Choroid plexus epithelial cell (primary cell): Measurements from ENCODE around the gene GORASP1.

Experiments
- DNase-seq: peaks from one replicate; pipeline ENCODE4 v3.0.0-alpha.2; 2010; ENCODE audit warnings: low read depth
- H3K4me3 ChIP-seq: 2 replicates; pipeline ENCODE4 v1.5.1; 2011; ENCODE audit warnings: low read depth, mild to moderate bottlenecking, control low read depth, low read length, moderate library complexity
- TF ChIP-seq, protein P1 (sequence below): conservative IDR thresholded peaks from 2 replicates; pipeline ENCODE4 v1.5.1; 2011; ENCODE audit warnings: low read depth, mild to moderate bottlenecking, control low read depth, inconsistent platforms, low read length, moderate library complexity

Gene GORASP1

GRCh38 chr3:39112535-39112934, 5.1 kb upstream of the GORASP1 start:
- DNase-seq: no peak
- TF ChIP-seq, protein P1, sequence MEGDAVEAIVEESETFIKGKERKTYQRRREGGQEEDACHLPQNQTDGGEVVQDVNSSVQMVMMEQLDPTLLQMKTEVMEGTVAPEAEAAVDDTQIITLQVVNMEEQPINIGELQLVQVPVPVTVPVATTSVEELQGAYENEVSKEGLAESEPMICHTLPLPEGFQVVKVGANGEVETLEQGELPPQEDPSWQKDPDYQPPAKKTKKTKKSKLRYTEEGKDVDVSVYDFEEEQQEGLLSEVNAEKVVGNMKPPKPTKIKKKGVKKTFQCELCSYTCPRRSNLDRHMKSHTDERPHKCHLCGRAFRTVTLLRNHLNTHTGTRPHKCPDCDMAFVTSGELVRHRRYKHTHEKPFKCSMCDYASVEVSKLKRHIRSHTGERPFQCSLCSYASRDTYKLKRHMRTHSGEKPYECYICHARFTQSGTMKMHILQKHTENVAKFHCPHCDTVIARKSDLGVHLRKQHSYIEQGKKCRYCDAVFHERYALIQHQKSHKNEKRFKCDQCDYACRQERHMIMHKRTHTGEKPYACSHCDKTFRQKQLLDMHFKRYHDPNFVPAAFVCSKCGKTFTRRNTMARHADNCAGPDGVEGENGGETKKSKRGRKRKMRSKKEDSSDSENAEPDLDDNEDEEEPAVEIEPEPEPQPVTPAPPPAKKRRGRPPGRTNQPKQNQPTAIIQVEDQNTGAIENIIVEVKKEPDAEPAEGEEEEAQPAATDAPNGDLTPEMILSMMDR: no peak
- no peak overlapping the region for H3K4me3 ChIP-seq

- DNase-seq: no peak
- no peak overlapping the region for H3K4me3 ChIP-seq
- TF ChIP-seq, protein P1: no peak
Observed at GRCh38 chr3:39112113-39112512, 4.7 kb upstream of the GORASP1 start.

GRCh38 chr3:39110041-39110639, 2.7 kb upstream of the GORASP1 start:
- TF ChIP-seq, protein P1: no peak
- H3K4me3 ChIP-seq: no peak overlapping the region
- DNase-seq: no peak

DNA sequence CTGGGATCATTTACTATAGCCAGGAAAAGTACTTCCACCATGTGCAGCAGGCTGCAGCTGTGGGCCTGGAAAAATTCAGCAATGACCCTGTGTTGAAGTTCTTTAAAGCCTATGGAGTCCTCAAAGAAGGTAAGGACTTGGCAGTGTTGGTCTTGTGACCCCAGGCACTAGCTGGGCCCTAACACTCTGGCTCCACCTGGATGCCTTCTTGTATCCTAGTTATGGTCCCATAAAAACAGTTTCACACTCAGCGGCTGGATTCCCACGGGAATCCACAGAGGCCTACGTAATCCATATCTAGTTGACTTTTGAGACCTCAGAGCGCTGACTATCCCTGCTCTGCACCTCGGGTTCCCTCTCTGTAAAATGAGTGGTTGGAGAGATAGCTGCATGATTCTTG, 1.7 kb upstream of the GORASP1 start:
- TF ChIP-seq, protein P1: no peak
- H3K4me3 ChIP-seq: no peak overlapping the region
- no peak for DNase-seq

DNA sequence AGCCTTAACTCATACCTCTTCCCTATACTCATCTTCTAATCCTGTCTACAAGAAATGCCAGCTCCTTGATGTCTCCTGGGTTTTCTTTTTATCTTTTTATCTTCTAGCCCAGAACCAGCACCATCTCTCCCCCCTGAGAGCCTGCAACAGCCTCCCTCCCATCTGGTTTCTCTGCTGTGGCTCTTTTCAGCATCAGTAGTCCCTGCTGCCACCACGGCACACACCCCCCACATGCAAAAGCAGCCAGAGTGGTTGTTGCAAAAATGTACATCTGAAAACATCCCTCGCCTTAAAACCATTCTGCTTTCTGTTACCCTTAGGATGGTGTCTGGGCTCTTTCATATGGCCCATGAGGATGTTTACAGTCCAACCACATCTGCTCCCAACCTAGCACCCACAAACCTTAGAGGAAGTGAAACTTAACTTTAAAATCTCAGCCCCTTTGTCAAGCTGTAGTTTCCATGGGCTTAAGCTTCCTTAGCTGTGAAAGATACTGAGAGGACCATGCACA, 828 bp upstream of the GORASP1 start:
- no peak for DNase-seq
- peak overlapping the region; percentile 92 for H3K4me3 ChIP-seq
- TF ChIP-seq, protein P1: no peak

DNA sequence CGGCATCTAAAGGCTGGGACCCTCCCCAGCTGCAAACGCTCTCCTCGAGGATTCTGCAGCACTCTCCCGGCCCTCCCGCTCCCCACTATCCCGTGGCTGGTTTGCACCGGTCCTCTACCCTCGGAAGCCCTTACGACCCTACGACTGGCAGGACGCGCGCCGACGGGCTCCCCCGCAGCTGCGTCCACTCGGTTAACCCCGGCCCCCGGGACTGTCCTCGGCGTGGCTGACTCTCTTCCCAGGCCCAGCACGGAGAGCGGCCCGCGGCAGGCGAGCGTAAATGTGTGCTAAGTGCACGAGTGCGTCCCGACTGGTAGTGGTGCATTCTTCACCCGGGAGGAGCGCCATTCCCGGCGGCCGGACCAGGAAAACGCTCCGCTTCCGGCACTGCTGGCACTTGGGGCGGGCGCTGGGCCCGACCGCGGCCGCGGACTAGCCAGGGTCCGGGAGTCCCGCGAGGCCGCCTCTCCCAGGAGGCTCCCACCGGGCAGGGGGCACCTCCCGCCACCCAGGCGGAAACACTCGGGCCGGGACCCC, 508 bp downstream of the GORASP1 start:
- DNase-seq: peak; percentile 51
- TF ChIP-seq, protein P1: no peak
- peak overlapping the region; percentile 92 for H3K4me3 ChIP-seq

- H3K4me3 ChIP-seq: peak overlapping the region; percentile 92
- DNase-seq: peak; percentile 62
Observed at GRCh38 chr3:39106281-39106811, 1.1 kb downstream of the GORASP1 start.

More at GRCh38 chr3:39106281-39106811, 1.1 kb downstream of the GORASP1 start:
- TF ChIP-seq, protein P1: no peak
